PC-3 (cell line): ENCODE data around the gene JSRP1.

Source experiments
- EZH2 ChIP-seq: fragments of 300-600 bp; sonication (generic); IDR thresholded peaks from one replicate; pipeline ENCODE4 v1.6.1; 2017; ENCODE audit warnings: antibody characterized with exemption, mild to moderate bottlenecking, low read length; ENCODE audit not compliant: unreplicated experiment
- TF ChIP-seq, protein P1 (sequence below): fragments of 300-600 bp; sonication (generic); conservative IDR thresholded peaks from 2 replicates; pipeline ENCODE4 v1.5.1; 2017; ENCODE audit warnings: antibody characterized with exemption, low read depth, mild to moderate bottlenecking, low read length

DNA sequence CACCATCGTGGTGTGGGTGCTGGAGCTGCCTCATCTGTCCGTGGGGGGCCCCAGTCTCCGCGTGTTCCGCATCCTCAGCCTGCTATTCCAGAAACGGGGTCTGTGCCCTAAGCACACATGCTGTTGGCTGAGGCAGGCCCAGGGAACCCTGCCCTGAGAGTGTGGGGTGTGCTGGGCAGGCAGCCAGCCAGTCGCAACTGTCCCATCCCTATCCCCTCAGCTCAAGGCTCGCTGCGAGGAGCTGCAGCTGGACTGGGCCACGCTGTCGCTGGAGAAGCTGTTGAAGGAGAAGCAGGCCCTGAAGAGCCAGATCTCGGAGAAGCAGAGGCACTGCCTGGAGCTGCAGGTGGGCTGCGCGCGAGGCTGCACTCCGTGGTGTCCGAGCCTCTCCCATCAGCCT lies 42.0 kb downstream of the JSRP1 start:
- TF ChIP-seq, protein P1, sequence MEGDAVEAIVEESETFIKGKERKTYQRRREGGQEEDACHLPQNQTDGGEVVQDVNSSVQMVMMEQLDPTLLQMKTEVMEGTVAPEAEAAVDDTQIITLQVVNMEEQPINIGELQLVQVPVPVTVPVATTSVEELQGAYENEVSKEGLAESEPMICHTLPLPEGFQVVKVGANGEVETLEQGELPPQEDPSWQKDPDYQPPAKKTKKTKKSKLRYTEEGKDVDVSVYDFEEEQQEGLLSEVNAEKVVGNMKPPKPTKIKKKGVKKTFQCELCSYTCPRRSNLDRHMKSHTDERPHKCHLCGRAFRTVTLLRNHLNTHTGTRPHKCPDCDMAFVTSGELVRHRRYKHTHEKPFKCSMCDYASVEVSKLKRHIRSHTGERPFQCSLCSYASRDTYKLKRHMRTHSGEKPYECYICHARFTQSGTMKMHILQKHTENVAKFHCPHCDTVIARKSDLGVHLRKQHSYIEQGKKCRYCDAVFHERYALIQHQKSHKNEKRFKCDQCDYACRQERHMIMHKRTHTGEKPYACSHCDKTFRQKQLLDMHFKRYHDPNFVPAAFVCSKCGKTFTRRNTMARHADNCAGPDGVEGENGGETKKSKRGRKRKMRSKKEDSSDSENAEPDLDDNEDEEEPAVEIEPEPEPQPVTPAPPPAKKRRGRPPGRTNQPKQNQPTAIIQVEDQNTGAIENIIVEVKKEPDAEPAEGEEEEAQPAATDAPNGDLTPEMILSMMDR = no peak
- no peak for TF ChIP-seq EZH2
